Activated effector memory CD4-positive, alpha-beta T cell treated with Interleukin-2 at 50 U/mL for 16 hours (primary cell): ENCODE data around the gene CFL1.
"Not testable (repeated sequence)": the region's sequence is repeated elsewhere in the genome, so short reads cannot be mapped to it uniquely, and the experiment has no call there.

Experiments used
- DNase-seq: peaks from one replicate; pipeline ENCODE4 v3.0.0-alpha.2; 2020

CFL1 gene

GRCh38 chr11:65856689-65857499 is 1.1 kb downstream of the CFL1 start:
- peak; percentile 83 for DNase-seq

- no peak for DNase-seq
Measured at GRCh38 chr11:65855927-65856363, 2.0 kb downstream of the CFL1 start.

GRCh38 chr11:65854852-65855837 is 2.8 kb downstream of the CFL1 start:
- DNase-seq = no peak

GRCh38 chr11:65854161-65854592 is 3.8 kb downstream of the CFL1 start:
- no peak for DNase-seq

- no peak for DNase-seq
Measured at GRCh38 chr11:65853246-65853979, 4.6 kb downstream of the CFL1 start.

- no peak for DNase-seq
Measured at GRCh38 chr11:65852508-65853245, 5.3 kb downstream of the CFL1 start.

- DNase-seq = no peak
Measured at GRCh38 chr11:65851811-65852507, 6.0 kb downstream of the CFL1 start.

GRCh38 chr11:65851083-65851579 is 6.8 kb downstream of the CFL1 start:
- DNase-seq = no peak

GRCh38 chr11:65850217-65851082 is 7.5 kb downstream of the CFL1 start:
- DNase-seq = no peak

- no peak for DNase-seq
Measured at GRCh38 chr11:65849771-65850216, 8.2 kb downstream of the CFL1 start.

GRCh38 chr11:65849366-65849765 is 8.6 kb downstream of the CFL1 start:
- no peak for DNase-seq

GRCh38 chr11:65848693-65849092 is 9.3 kb downstream of the CFL1 start:
- not testable (repeated sequence) for DNase-seq

GRCh38 chr11:65847746-65848145 is 10.2 kb downstream of the CFL1 start:
- DNase-seq = no peak

- no peak for DNase-seq
Measured at GRCh38 chr11:65844231-65844872, 13.6 kb downstream of the CFL1 start.

GRCh38 chr11:65843811-65844210 is 14.2 kb downstream of the CFL1 start:
- no peak for DNase-seq

- no peak for DNase-seq
Measured at GRCh38 chr11:65842144-65842543, 15.8 kb downstream of the CFL1 start.

- DNase-seq = no peak
Measured at GRCh38 chr11:65834202-65834601, 23.8 kb downstream of the CFL1 start.

GRCh38 chr11:65833297-65834030 is 24.5 kb downstream of the CFL1 start, which contains the start of gene SNX32:
Gene SNX32, plus strand, starts transcription at chr11:65833963. Its CDS starts 103 bp downstream, at chr11:65834066.
- peak; percentile 91 for DNase-seq

GRCh38 chr11:65832231-65832630 is 25.7 kb downstream of the CFL1 start:
- DNase-seq = not testable (repeated sequence)
